Measurements from ENCODE around the gene ZBTB5.

DNA sequence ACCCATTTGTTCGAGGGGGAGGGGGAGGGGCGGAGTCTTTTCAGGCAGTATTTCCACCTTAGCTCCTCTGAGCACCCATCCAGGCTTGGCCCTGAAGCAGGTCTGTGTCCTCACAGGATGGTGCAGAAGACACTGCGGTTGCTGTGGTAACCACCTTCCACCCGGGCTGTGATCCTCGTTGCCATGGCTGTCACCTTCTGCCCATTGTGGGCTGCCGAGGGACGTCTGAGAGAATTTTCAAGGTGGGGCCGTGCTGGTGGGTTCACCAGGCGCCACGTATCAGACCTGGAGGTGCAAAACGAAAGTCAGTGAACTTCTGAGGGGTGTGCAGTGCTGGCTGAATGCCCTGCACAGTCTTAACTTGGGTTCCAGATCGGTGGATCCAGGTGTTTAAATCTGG is 47.2 kb upstream of the ZBTB5 start:
- TF ChIP-seq, protein P1, sequence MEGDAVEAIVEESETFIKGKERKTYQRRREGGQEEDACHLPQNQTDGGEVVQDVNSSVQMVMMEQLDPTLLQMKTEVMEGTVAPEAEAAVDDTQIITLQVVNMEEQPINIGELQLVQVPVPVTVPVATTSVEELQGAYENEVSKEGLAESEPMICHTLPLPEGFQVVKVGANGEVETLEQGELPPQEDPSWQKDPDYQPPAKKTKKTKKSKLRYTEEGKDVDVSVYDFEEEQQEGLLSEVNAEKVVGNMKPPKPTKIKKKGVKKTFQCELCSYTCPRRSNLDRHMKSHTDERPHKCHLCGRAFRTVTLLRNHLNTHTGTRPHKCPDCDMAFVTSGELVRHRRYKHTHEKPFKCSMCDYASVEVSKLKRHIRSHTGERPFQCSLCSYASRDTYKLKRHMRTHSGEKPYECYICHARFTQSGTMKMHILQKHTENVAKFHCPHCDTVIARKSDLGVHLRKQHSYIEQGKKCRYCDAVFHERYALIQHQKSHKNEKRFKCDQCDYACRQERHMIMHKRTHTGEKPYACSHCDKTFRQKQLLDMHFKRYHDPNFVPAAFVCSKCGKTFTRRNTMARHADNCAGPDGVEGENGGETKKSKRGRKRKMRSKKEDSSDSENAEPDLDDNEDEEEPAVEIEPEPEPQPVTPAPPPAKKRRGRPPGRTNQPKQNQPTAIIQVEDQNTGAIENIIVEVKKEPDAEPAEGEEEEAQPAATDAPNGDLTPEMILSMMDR (IDR thresholded peaks at IDR 0.05), result no peak
- no peak for TF ChIP-seq POLR2A (IDR thresholded peaks at IDR 0.05)
